Transverse colon (tissue), 4 donors: Measurements from ENCODE around the gene LHFPL6. TPM values are rescaled to one million over a fixed set of nuclear protein-coding genes. Genes with fewer than 3 reads are reported as not detected.

Source experiments
- DNase-seq: peaks from one replicate; pipeline ENCODE4 v3.0.0-alpha.2; 2019
- H3K27ac ChIP-seq, 4 donors: fragments of 200-600 bp; sonication (generic); 2 replicates each; pipeline ENCODE4 v1.5.1; 2016 to 2018; ENCODE audit warnings: inconsistent platforms in 4 of 4
- H3K27me3 ChIP-seq: fragments of 200-600 bp; sonication (generic); 2 replicates; pipeline ENCODE4 v1.5.1; 2017; ENCODE audit warnings: inconsistent platforms
- H3K36me3 ChIP-seq, 4 donors: fragments of 200-600 bp; sonication (generic); 2 replicates each; pipeline ENCODE4 v1.5.1; 2017 to 2019; ENCODE audit warnings: inconsistent platforms in 4 of 4
- H3K4me1 ChIP-seq, 4 donors: fragments of 200-600 bp; sonication (generic); 2 replicates each; pipeline ENCODE4 v1.5.1; 2017 to 2020; ENCODE audit warnings: inconsistent platforms in 4 of 4
- H3K4me3 ChIP-seq, 4 donors: fragments of 200-600 bp; sonication (generic); 1 replicate in 1 of 4; 2 replicates in 3 of 4; pipeline versions ENCODE4 v1.5.1 to v1.6.1; 2017 to 2019; ENCODE audit warnings: inconsistent platforms in 4 of 4
- H3K9me3 ChIP-seq, 2 donors: fragments of 200-600 bp; sonication (generic); 2 replicates each; pipeline ENCODE4 v1.5.1; 2017 to 2019; ENCODE audit warnings: inconsistent platforms in 2 of 2
- EP300 ChIP-seq: sonication (generic); formaldehyde crosslinking; IDR thresholded peaks from one replicate; pipeline ENCODE4 v1.6.1; 2017; ENCODE audit warnings: antibody characterized with exemption, low read depth
- POLR2A ChIP-seq: fragments of 450-650 bp; IDR thresholded peaks from one replicate; pipeline ENCODE4 v1.6.1; 2016; ENCODE audit warnings: antibody characterized with exemption, mild to moderate bottlenecking, moderate library complexity
- POLR2AphosphoS5 ChIP-seq, 3 donors: sonication (generic); formaldehyde crosslinking; IDR thresholded peaks; one replicate each; pipeline ENCODE4 v1.6.1; 2016; ENCODE audit warnings: antibody characterized with exemption in 3 of 3
- WGBS, 2 donors: methylation state at CpG; one replicate each; pipeline ENCODE4 v1.1.5; 2018; ENCODE audit warnings: low coverage in 1 of 2; 5-methylcytosine and 5-hydroxymethylcytosine counted together
- in situ Hi-C, 4 donors: fragments of 200-750 bp; cut with MboI; loops; one replicate each; pipeline versions ENCODE4 v1.15.0 to v1.15.1; 2017; ENCODE audit warnings: low sequenced_read_pairs in 3 of 4, low pct_ligation_motif_present in 1 of 4, low pct_unique_long_range_greater_than_20kb in 1 of 4
- intact Hi-C: fragments of 100-400 bp; cut with DNase I; formaldehyde crosslinking; loops from one replicate; pipeline ENCODE4 v1.15.1; 2023; ENCODE audit warnings: low total_unique reads
- total RNA-seq, 4 donors: library from RNA; depleted of rRNA; stranded (reverse); fragments of >200 nt; gene quantifications; one replicate each; pipeline ENCODE4 v1.1.0, GENCODE V29; 2016
- TF ChIP-seq, protein P1 (sequence below), 5 experiments: fragments of 200-600 bp in 3 of 5; fragments of 450-650 bp in 2 of 5; sonication (generic) in 3 of 5; IDR thresholded peaks; 1 replicate in 2 of 5; 2 replicates in 3 of 5; pipeline ENCODE4 v1.5.1; 2016 to 2017; ENCODE audit warnings: antibody characterized with exemption in 5 of 5, inconsistent platforms in 3 of 5, mild to moderate bottlenecking in 2 of 5, moderate library complexity in 1 of 5

Gene LHFPL6
- total RNA-seq, 4 donors from 2014 or later, result 4.2 to 18.6 (median 9.3) TPM

DNA sequence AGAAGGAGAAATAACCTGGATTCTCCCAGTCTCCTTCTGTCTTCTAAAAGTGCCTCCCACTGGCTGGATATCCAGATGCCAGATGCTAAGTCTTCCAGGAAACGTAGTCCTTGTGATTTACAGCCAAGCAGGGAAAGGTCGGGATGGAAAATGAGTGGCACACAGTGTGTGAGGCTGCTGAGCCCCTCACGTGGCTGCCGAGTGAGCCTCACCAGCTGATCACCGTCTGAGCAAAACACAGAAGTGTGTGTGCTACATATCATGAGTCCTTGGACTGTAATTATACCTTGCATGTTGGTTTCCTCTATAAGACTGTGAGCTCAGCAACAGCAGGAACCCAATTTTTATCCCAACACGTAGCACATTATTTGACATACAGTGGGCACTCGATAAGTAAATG, 15.1 kb downstream of the LHFPL6 start:
- no peak for DNase-seq
- intact Hi-C loops, result no loop called here
- Histone ChIP-seq H3K4me3 (no peak overlapping the region), H3K27ac (no peak overlapping the region), H3K4me1 (no peaks in the 10 kb centered on the region), H3K27me3 (no peaks in the 10 kb centered on the region), H3K9me3 (no peaks in the 10 kb centered on the region), H3K36me3 (no peaks in the 10 kb centered on the region)
- TF ChIP-seq POLR2A (no peak), POLR2AphosphoS5 (IDR thresholded peaks at IDR 0.05) (no peak), EP300 (no peak)
- TF ChIP-seq, protein P1, sequence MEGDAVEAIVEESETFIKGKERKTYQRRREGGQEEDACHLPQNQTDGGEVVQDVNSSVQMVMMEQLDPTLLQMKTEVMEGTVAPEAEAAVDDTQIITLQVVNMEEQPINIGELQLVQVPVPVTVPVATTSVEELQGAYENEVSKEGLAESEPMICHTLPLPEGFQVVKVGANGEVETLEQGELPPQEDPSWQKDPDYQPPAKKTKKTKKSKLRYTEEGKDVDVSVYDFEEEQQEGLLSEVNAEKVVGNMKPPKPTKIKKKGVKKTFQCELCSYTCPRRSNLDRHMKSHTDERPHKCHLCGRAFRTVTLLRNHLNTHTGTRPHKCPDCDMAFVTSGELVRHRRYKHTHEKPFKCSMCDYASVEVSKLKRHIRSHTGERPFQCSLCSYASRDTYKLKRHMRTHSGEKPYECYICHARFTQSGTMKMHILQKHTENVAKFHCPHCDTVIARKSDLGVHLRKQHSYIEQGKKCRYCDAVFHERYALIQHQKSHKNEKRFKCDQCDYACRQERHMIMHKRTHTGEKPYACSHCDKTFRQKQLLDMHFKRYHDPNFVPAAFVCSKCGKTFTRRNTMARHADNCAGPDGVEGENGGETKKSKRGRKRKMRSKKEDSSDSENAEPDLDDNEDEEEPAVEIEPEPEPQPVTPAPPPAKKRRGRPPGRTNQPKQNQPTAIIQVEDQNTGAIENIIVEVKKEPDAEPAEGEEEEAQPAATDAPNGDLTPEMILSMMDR (IDR thresholded peaks at IDR 0.05), result no peak
- 68 to 80% methylated on average over 7 of the region's 7 CpGs for WGBS, 2 donors
- in situ Hi-C loops, result no loop called here

DNA sequence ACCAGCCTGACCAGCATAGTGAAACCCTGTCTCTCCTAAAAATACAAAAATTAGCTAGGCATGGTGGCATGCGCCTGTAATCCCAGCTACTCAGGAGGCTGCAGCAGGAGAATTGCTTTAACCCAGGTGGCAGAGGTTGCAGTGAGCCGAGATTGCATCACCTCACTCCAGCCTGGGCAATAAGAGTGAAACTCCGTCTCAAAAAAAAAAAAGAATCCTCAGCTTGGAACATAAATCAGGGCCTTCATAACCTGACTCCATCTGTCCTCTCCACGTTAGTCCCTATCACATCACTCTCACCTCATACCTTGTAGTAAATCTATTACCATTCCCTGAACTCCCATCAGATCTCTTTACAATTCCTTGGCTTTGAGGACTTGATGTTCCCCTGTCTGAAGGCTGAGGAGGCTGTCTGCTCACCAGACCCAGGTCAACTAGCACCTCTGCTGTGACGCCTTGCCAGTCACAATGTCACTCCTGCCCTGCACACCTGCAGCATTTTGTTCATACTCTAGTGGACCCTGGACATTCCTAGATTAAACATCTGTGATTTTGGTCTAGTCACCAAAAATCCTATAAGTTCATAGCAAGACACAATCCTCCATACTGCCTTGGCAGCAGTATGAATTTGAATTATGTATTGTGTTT, 15.9 kb downstream of the LHFPL6 start:
- H3K4me3 ChIP-seq, result no peak overlapping the region
- 85% methylated on average over 4 to 5 of the region's 5 CpGs for WGBS, 2 donors
- intact Hi-C loops, result no loop called here
- TF ChIP-seq POLR2A (no peak), EP300 (no peak)
- H3K9me3 ChIP-seq, result no peaks in the 10 kb centered on the region
- in situ Hi-C loops, result no loop called here
- H3K27ac ChIP-seq, result no peak overlapping the region
- H3K27me3 ChIP-seq, result no peaks in the 10 kb centered on the region
- H3K36me3 ChIP-seq, result no peaks in the 10 kb centered on the region
- no peaks in the 10 kb centered on the region for H3K4me1 ChIP-seq
- DNase-seq, result no peak

DNA sequence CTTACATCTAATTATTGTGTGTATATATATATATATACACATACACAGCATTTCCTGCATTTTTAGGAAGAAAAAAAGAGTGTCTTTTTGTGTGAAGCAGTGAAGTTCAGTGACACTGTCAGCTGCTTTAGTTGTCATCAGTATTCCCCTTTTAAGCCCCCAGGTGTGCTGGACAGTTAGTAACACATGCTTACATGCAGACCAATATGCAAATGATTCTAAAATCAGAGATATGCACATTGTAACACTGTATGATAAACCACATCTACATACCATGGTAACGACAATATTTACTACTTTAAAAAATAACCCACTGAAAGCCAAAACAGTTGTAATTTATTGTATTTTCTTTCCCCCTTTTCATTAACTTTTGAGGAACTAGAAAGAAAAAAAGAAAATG, 16.8 kb downstream of the LHFPL6 start:
- Histone ChIP-seq H3K27ac (no peak overlapping the region), H3K36me3 (no peaks in the 10 kb centered on the region), H3K4me1 (no peaks in the 10 kb centered on the region), H3K27me3 (no peaks in the 10 kb centered on the region), H3K9me3 (no peaks in the 10 kb centered on the region), H3K4me3 (no peak overlapping the region)
- intact Hi-C loops, result no loop called here
- no peak for TF ChIP-seq POLR2AphosphoS5 (IDR thresholded peaks at IDR 0.05)
- TF ChIP-seq POLR2A, result no peak
- TF ChIP-seq, protein P1 (IDR thresholded peaks at IDR 0.05), result no peak
- no peak for TF ChIP-seq EP300
- in situ Hi-C loops, result no loop called here
- WGBS, 2 donors, result 63 to 65% methylated on average over 1 of the region's 1 CpG
- DNase-seq, result no peak

DNA sequence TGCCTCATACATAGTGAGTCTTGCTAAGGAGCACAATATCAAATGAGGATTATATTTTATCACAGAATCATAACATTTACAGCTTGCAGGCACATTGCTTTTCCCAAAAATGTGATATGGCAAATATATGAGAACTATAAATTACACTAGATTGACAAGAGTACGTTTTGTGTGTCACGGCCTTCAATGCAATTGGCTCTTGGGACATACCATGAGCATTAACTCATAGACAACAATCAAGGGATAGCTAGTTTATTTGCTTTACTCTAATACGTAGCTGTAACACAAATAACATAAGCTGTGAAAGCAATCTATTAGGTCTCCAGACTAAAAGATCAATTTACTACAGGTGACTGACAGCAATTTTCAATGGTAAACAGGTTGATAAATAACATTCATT, 17.8 kb downstream of the LHFPL6 start:
- TF ChIP-seq POLR2AphosphoS5 (IDR thresholded peaks at IDR 0.05), result no peak
- no peak for TF ChIP-seq POLR2A
- TF ChIP-seq, protein P1 (IDR thresholded peaks at IDR 0.05), result no peak
- no peak for TF ChIP-seq EP300
- Histone ChIP-seq H3K4me1 (no peaks in the 10 kb centered on the region), H3K36me3 (no peaks in the 10 kb centered on the region), H3K9me3 (no peaks in the 10 kb centered on the region), H3K27me3 (no peaks in the 10 kb centered on the region), H3K27ac (no peak overlapping the region), H3K4me3 (no peak overlapping the region)
- DNase-seq, result no peak
- in situ Hi-C loops, result no loop called here
- 60 to 67% methylated on average over 3 of the region's 3 CpGs for WGBS, 2 donors
- intact Hi-C loops, result no loop called here
